ENCODE measurements around the gene SCAMP2.

DNA sequence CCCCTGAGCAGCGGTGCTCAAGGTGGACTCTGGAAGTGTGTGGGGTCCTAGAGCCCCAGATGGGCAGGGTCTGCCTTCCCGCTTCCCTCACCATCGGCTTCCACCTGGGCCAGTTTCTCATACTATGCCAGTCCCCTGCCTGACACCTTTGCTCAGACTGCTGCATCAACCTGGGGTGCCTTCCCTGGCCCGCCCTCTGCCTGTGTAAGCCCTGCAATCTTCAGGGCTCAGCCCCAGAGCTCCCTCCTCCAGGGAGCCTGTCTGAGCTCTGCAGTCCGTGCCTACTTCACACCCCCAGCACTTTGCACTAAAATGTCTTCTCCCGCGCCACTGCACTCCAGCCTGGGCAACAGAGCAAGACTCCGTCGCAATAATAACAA, 78.2 kb downstream of the SCAMP2 start:
- TF ChIP-seq CTCF (conservative IDR thresholded peaks at IDR 0.05; ENCODE audit: low read depth, low read length) = no peak
- no peak for TF ChIP-seq EZH2 (IDR thresholded peaks at IDR 0.05; ENCODE audit: low read length, unreplicated experiment)
- TF ChIP-seq EZH2phosphoT487 (IDR thresholded peaks at IDR 0.05; ENCODE audit: borderline replicate concordance, low read length) = no peak
